Keratinocyte (primary cell): ENCODE data around the gene SIN3B. TPM values are rescaled to one million over a fixed set of nuclear protein-coding genes. Genes with fewer than 3 reads are reported as not detected.

Experiments used
- DNase-seq: peaks from one replicate; pipeline ENCODE4 v3.0.0-alpha.2; 2011; ENCODE audit warnings: low read depth, missing footprints, low spot score
- FAIRE-seq: peaks from 2 replicates; lab custom pipeline; 2011; peaks lifted over from hg19 to GRCh38; lab: Jason Lieb, UNC
- H2AFZ ChIP-seq: 2 replicates; pipeline ENCODE4 v1.6.0; 2012; ENCODE audit warnings: low read length, control low read depth, inconsistent platforms; ENCODE audit not compliant: control insufficient read depth
- H3K27ac ChIP-seq: 2 replicates; pipeline ENCODE4 v1.5.1; 2011; ENCODE audit warnings: low read length; ENCODE audit not compliant: control insufficient read depth, insufficient read depth
- H3K27me3 ChIP-seq: 3 replicates; pipeline ENCODE4 v1.6.0; 2011; ENCODE audit warnings: low read length; ENCODE audit not compliant: control insufficient read depth, insufficient read depth; ENCODE audit errors: extremely low read depth
- H3K36me3 ChIP-seq, 2 experiments: 2 replicates in 1 of 2; 3 replicates in 1 of 2; pipeline ENCODE4 v1.5.1; 2011; ENCODE audit warnings: low read length in 2 of 2, mild to moderate bottlenecking in 1 of 2; ENCODE audit not compliant: control insufficient read depth in 2 of 2, insufficient read depth in 2 of 2; ENCODE audit errors: extremely low read depth in 1 of 2
- H3K4me1 ChIP-seq: 3 replicates; pipeline ENCODE4 v1.5.1; 2011; ENCODE audit warnings: low read length; ENCODE audit not compliant: control insufficient read depth, insufficient read depth; ENCODE audit errors: extremely low read depth
- H3K4me2 ChIP-seq: 3 replicates; pipeline ENCODE4 v1.6.0; 2011; ENCODE audit warnings: low read depth, low read length; ENCODE audit not compliant: control insufficient read depth, insufficient read depth; ENCODE audit errors: extremely low read depth
- H3K4me3 ChIP-seq, 3 experiments: fragments of 200-600 bp in 1 of 3; sonication (generic) in 1 of 3; 2 replicates in 2 of 3; 3 replicates in 1 of 3; pipeline ENCODE4 v1.5.1; 2011 to 2016; ENCODE audit warnings: low read length in 3 of 3, mild to moderate bottlenecking in 3 of 3, control low read depth in 2 of 3, inconsistent platforms in 1 of 3, low read depth in 1 of 3, mixed read lengths in 1 of 3, mixed run types in 1 of 3, moderate library complexity in 1 of 3; ENCODE audit not compliant: control insufficient read depth in 2 of 3, insufficient read depth in 2 of 3; ENCODE audit errors: extremely low read depth in 1 of 3
- H3K79me2 ChIP-seq: 2 replicates; pipeline ENCODE4 v1.6.0; 2012; ENCODE audit warnings: low read length; ENCODE audit not compliant: control insufficient read depth, insufficient read depth
- H3K9ac ChIP-seq: 3 replicates; pipeline ENCODE4 v1.6.0; 2011; ENCODE audit warnings: low read length; ENCODE audit not compliant: control insufficient read depth, insufficient read depth; ENCODE audit errors: extremely low read depth
- H3K9me1 ChIP-seq: 3 replicates; pipeline ENCODE4 v1.6.0; 2011; ENCODE audit warnings: low read length; ENCODE audit not compliant: control insufficient read depth, insufficient read depth; ENCODE audit errors: extremely low read depth
- H3K9me3 ChIP-seq: 2 replicates; pipeline ENCODE4 v1.5.1; 2012; ENCODE audit warnings: low read depth, low read length; ENCODE audit not compliant: control insufficient read depth
- H4K20me1 ChIP-seq: 3 replicates; pipeline ENCODE4 v1.6.0; 2011; ENCODE audit warnings: low read length; ENCODE audit not compliant: control insufficient read depth, insufficient read depth; ENCODE audit errors: extremely low read depth
- CTCF ChIP-seq, 3 experiments: IDR thresholded peaks in 1 of 3; conservative IDR thresholded peaks in 1 of 3; optimal IDR thresholded peaks in 1 of 3; 2 replicates in 2 of 3; 3 replicates in 1 of 3; pipeline versions ENCODE3 to v1.5.1; 2011; ENCODE audit warnings: low read length in 3 of 3, mild to moderate bottlenecking in 3 of 3, moderate library complexity in 2 of 3, control low read depth in 1 of 3, inconsistent platforms in 1 of 3; ENCODE audit not compliant: insufficient read depth in 2 of 3; ENCODE audit errors: extremely low read depth in 1 of 3
- EZH2 ChIP-seq: IDR thresholded peaks from one replicate; pipeline ENCODE4 v1.6.1; 2012; ENCODE audit warnings: inconsistent platforms, mild to moderate bottlenecking, low read length, moderate library complexity
- dilution Hi-C: fragments of 300-500 bp; cut with MboI; formaldehyde crosslinking; loops from one replicate; pipeline ENCODE4 v1.7.0; 2020; ENCODE audit warnings: low sequenced_read_pairs; ENCODE audit not compliant: extremely low pct_ligation_motif_present
- polyA plus RNA-seq, 5 experiments: library from polyadenylated mRNA; depleted of rRNA in 3 of 5; stranded (reverse) in 3 of 5; stranded (forward) in 1 of 5; unstranded in 1 of 5; fragments of >200 nt; gene quantifications; 1 replicate in 1 of 5; 2 replicates in 3 of 5; 3 replicates in 1 of 5; pipeline versions ENCODE4 v1.2.1 to v1.2.3, GENCODE V29; 2011 to 2012; ENCODE audit warnings: missing spikeins in 2 of 5, low read depth in 1 of 5, low replicate concordance in 1 of 5

The SIN3B gene
- polyA plus RNA-seq, 1 donor (not counting 4 experiments of a cell fraction or from before 2014, with no cell fraction given), result 30.9 TPM

GRCh38 chr19:16891696-16892382 is 62.6 kb downstream of the SIN3B start:
- H3K36me3 ChIP-seq, result no peaks in the 10 kb centered on the region
- no peaks in the 10 kb centered on the region for H3K9me3 ChIP-seq
- no peaks in the 10 kb centered on the region for H3K79me2 ChIP-seq
- H3K9me1 ChIP-seq, result no peaks in the 10 kb centered on the region
- dilution Hi-C loops, result no loop called here
- no peak for DNase-seq
- no peaks in the 10 kb centered on the region for H3K27me3 ChIP-seq
- H3K9ac ChIP-seq, result no peak overlapping the region
- H2AFZ ChIP-seq, result no peak overlapping the region
- TF ChIP-seq CTCF (optimal IDR thresholded peaks at IDR 0.05 in 1 of 3, IDR thresholded peaks at IDR 0.05 in 1 of 3, conservative IDR thresholded peaks at IDR 0.05 in 1 of 3; ENCODE audit: extremely low read depth in 1 of 3, insufficient read depth in 2 of 3, low read length in 3 of 3) (no peak), EZH2 (no peak)
- no peak overlapping the region for H3K4me3 ChIP-seq
- no peak overlapping the region for H3K4me2 ChIP-seq
- H3K27ac ChIP-seq, result no peak overlapping the region
- no peaks in the 10 kb centered on the region for H3K4me1 ChIP-seq
- H4K20me1 ChIP-seq, result no peaks in the 10 kb centered on the region
- FAIRE-seq, result no peak

DNA sequence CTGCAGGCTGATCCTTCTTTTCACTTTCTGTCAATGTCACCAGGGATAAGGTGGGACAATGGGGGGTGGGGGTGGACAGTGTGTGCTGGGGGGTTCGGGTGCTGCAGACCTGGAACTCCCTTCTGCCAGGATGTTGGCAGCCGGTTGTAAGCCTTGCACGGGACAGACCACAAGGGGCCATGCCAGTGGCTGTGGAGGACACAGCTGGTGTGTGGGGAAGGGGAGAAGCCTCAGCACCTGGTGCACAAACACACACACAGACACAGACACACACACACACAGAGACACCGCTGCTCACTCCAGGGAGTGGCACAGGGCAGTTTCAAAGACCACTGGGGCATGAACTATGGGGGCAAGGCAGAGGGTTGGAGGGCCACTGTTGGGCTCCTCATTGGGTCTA is 63.2 kb downstream of the SIN3B start:
- no peak for DNase-seq
- H3K4me2 ChIP-seq, result no peak overlapping the region
- H2AFZ ChIP-seq, result no peak overlapping the region
- TF ChIP-seq EZH2 (no peak), CTCF (optimal IDR thresholded peaks at IDR 0.05 in 1 of 3, IDR thresholded peaks at IDR 0.05 in 1 of 3, conservative IDR thresholded peaks at IDR 0.05 in 1 of 3; ENCODE audit: extremely low read depth in 1 of 3, insufficient read depth in 2 of 3, low read length in 3 of 3) (no peak)
- no peaks in the 10 kb centered on the region for H3K36me3 ChIP-seq
- dilution Hi-C loops, result no loop called here
- no peak for FAIRE-seq
- H3K79me2 ChIP-seq, result no peaks in the 10 kb centered on the region
- H3K4me1 ChIP-seq, result no peaks in the 10 kb centered on the region
- no peak overlapping the region for H3K9ac ChIP-seq
- no peaks in the 10 kb centered on the region for H3K9me1 ChIP-seq
- H3K4me3 ChIP-seq, result no peak overlapping the region
- no peaks in the 10 kb centered on the region for H3K27me3 ChIP-seq
- no peak overlapping the region for H3K27ac ChIP-seq
- no peaks in the 10 kb centered on the region for H3K9me3 ChIP-seq
- H4K20me1 ChIP-seq, result no peaks in the 10 kb centered on the region
